Fibroblast of the aortic adventitia (primary cell): ENCODE data around the gene RALGAPB. TPM values are rescaled to one million over a fixed set of nuclear protein-coding genes. Genes with fewer than 3 reads are reported as not detected.
"Not testable (repeated sequence)": the region's sequence is repeated elsewhere in the genome, so short reads cannot be mapped to it uniquely, and the experiment has no call there.

ENCODE experiments used
- DNase-seq: peaks from one replicate; pipeline ENCODE4 v3.0.0-alpha.2; 2010; ENCODE audit warnings: low read depth
- H3K4me3 ChIP-seq: 2 replicates; pipeline ENCODE4 v1.5.1; 2011; ENCODE audit warnings: low read depth, mild to moderate bottlenecking, control low read depth, low read length, moderate library complexity
- CTCF ChIP-seq: IDR thresholded peaks from 2 replicates; pipeline ENCODE4 v1.5.1; 2011; ENCODE audit warnings: mild to moderate bottlenecking, low read length, control low read depth, inconsistent platforms; ENCODE audit not compliant: insufficient read depth
- total RNA-seq: library from RNA; depleted of rRNA; stranded (reverse); fragments of >200 nt; gene quantifications from 2 replicates; pipeline ENCODE4 v1.2.3, GENCODE V29; 2012; ENCODE audit warnings: low replicate concordance

The RALGAPB gene
- total RNA-seq, 1 donor, result 49.0 TPM

DNA sequence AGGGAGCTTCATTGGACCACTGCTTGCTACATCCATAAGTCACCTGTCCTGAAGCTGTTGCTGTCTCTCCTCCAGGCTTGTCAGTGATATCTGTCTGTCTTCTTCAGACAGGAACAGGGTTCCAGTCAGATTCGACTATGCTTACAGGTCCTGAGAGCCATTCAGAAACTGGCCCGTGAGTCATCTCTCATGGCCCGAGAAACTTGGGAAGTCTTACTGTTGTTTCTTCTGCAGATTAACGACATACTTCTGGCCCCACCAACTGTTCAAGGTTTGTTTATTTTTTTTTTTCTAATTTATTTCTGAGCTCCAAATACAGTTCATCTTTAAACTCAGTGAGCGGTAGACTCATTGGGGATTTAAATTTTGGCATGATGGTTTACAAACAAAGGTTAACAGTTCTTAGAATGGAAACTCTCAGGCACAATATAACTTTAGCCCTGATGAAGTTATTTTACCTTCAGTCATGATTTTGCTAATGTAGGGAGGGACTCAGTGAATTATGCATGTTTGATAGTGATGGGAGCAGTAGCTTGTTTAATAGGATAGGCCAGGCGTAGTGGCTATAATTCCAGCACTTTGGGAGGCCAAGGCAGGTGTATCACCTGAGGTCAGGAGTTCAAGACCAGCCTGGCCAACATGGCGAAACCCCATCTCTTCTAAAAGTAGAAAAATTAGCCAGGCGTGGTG is 24.7 kb downstream of the RALGAPB start:
- no peak for TF ChIP-seq CTCF
- DNase-seq, result no peak
- H3K4me3 ChIP-seq, result no peak overlapping the region

GRCh38 chr20:38498909-38499308 is 26.3 kb downstream of the RALGAPB start:
- no peak for TF ChIP-seq CTCF
- no peak overlapping the region for H3K4me3 ChIP-seq
- DNase-seq, result no peak

DNA sequence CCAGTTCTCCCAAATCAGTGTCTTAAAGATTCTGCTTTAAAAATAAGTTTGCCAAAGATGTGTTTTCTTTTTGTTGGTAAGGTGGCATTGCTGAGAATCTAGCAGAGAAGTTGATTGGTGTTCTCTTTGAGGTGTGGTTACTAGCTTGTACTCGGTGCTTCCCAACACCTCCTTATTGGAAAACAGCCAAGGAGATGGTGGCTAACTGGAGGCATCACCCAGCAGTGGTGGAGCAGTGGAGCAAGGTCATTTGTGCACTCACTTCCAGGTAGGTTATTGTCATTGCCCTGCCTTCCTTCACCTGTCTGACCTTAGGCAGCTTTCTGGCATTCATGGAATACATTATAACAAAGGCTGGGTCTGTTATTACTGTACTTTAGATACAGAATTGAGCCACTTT is 26.7 kb downstream of the RALGAPB start:
- no peak for TF ChIP-seq CTCF
- no peak for DNase-seq
- no peak overlapping the region for H3K4me3 ChIP-seq

DNA sequence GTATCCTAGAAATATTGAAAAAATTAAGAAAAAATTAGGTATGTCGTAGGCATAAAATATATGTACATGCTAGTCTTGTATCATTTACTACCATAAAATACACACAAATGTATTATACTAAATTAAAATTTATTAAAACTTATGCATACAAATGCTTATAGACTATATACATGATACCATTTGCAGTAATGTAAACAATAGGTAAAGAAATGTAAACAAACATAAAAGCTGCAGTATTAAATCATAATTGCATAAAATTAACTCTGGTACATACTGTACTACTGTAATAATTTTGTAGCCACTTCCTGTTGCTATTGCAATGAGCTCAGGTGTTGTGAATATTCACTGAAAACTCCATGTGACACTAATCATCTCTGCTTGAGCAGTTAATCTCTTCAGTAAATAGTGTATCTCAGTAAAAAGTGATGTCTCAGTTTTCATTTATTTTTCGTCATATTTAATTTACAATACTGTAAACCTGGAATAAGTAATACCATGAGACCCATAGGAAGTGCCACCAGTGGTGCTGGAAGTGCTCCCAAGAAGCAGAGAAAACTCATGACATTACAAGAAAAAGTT is 29.3 kb downstream of the RALGAPB start:
- no peak for TF ChIP-seq CTCF
- no peak overlapping the region for H3K4me3 ChIP-seq
- no peak for DNase-seq

DNA sequence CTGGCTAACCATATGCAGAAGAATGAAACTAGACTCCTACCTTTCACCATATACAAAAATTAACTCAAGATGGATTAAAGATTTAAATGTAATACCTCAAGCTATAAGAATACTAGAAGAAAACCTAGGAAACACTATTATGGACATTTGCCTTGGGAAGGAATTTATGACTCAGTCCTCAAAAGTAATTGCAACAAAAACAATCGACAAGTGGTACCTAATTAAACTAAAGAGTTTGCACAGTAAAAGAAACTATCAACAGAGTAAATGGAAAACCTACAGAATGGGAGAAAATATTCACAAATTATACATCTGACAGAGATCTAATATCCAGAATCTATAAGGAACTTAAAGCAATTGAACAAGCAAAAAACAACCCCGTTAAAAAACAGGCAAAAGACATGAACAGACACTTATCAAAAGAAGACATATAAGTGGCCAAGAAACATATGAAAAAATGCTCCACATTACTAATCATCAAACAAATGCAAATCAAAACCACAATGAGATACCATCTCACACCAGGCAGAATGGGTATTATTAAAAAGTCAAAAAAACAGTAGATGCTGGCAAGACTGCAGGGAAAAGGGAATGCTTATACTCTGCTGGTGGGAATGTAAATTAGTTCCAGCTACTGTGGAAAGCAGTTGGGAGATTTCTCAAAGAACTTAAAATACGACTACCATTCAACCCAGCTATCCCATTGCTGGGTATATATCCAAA is 31.9 kb downstream of the RALGAPB start:
- TF ChIP-seq CTCF, result no peak
- H3K4me3 ChIP-seq, result no peak overlapping the region
- no peak for DNase-seq

DNA sequence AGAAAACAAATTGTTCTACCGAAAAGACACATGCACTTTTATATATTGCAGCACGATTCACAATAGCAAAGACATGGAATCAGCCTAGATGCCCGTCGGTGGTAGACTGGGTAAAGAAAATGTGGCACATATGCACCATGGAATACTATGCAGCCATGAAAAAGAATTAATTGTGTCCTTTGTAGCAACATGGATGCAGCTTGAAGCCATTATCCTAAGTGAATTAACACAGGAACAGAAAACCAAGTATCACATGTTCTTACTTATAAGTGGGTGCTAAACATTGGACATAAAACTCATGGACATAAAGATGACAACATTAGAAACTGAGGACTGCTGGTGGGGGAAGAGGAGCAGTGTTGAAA is 32.4 kb downstream of the RALGAPB start:
- no peak for TF ChIP-seq CTCF
- no peak for DNase-seq
- no peak overlapping the region for H3K4me3 ChIP-seq

- not testable (repeated sequence) for H3K4me3 ChIP-seq, DNase-seq
These were observed 39.1 kb downstream of the RALGAPB start for GRCh38 chr20:38511726-38512125.
